Effector memory CD8-positive, alpha-beta T cell (primary cell): ENCODE results near the gene XPO5.

Source experiments
- ATAC-seq: fragments of 150-1000 bp; cut with Tn5 transposase; replicated peaks from 2 replicates; pipeline ENCODE4 v1.10.0; 2021; ENCODE audit warnings: mild to moderate bottlenecking, moderate library complexity
- DNase-seq, 3 experiments: peaks; one replicate each; pipeline ENCODE4 v3.0.0; 2021
- H3K27ac Mint-ChIP-seq, 2 donors: one replicate each; pipeline ENCODE4 v1.8.0; 2022; ENCODE audit warnings: mild to moderate bottlenecking in 2 of 2, mixed read lengths in 2 of 2, moderate library complexity in 2 of 2
- H3K27me3 Mint-ChIP-seq, 2 donors: one replicate each; pipeline ENCODE4 v1.8.0; 2022; ENCODE audit warnings: mixed read lengths in 2 of 2
- H3K36me3 Mint-ChIP-seq: one replicate; pipeline ENCODE4 v1.8.0; 2022; ENCODE audit warnings: mild to moderate bottlenecking, moderate library complexity, mixed read lengths; ENCODE audit not compliant: insufficient read depth
- H3K4me1 Mint-ChIP-seq, 2 donors: one replicate each; pipeline ENCODE4 v1.8.0; 2022; ENCODE audit warnings: low read depth in 2 of 2, mixed read lengths in 2 of 2
- H3K4me3 Mint-ChIP-seq, 2 donors: one replicate each; pipeline ENCODE4 v1.8.0; 2022; ENCODE audit warnings: mild to moderate bottlenecking in 2 of 2, mixed read lengths in 2 of 2, moderate library complexity in 2 of 2
- H3K9me3 Mint-ChIP-seq, 2 donors: one replicate each; pipeline ENCODE4 v1.8.0; 2022; ENCODE audit warnings: mixed read lengths in 2 of 2

The XPO5 gene

DNA sequence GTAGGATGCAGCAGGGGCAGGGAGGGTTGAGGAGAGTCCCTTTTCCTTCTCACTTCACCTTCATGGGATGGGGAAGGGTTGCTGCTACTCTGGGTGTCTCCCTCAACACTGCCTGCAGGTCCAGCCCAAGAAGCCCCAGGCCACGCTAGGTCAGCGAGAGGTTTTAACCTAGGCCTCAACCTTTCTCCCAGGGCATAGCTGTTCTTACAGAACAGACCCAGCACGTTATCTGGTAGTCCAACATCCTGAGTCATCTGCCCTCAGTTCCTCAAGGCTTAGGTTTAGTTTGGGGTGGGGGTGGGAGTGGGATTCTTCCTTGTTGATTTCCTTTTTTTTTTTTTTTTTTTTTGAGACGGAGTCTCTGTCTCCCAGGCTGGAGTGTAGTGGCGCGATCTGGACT lies 81.5 kb downstream of the XPO5 start:
- Mint-ChIP-seq H3K4me3 (peak overlapping the region; percentile 56 to 58), H3K4me1 (peaks cover 33% of the 10 kb centered on the region in 2 donors), H3K27me3 (no peaks in the 10 kb centered on the region), H3K27ac (peak overlapping the region; percentile 94 to 96), H3K9me3 (no peaks in the 10 kb centered on the region), H3K36me3 (peaks cover 8% of the 10 kb centered on the region)
- ATAC-seq (no peak), DNase-seq (no peak)

- Mint-ChIP-seq H3K27ac (peak overlapping the region; percentile 94 to 96), H3K4me1 (peaks cover 37 to 38% of the 10 kb centered on the region in 2 donors), H3K9me3 (no peaks in the 10 kb centered on the region), H3K4me3 (peak overlapping the region; percentile 56 to 58), H3K36me3 (peaks cover 8% of the 10 kb centered on the region), H3K27me3 (no peaks in the 10 kb centered on the region)
- ATAC-seq (no peak), DNase-seq (no peak)
Observed at GRCh38 chr6:43493833-43494232, 82.0 kb downstream of the XPO5 start.

DNA sequence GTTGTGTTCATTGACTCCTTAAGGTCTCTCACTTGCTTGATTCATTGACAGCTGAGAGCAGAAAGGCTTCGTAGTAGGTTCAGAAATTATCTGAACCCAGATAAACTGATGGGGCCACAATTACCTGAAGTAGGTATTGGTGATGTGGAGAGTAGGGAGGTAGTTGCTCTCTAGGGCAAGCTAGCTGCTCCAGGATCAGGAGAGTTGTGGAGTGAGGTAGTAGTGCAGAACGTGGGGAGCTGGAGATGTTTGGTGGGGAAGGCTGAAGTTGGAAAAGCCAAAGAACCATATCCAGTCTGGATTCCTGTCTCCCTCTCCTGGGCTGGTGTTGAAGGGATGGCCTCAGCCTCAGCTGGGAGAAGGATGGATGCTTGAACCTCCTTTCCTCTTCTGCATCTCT lies 82.6 kb downstream of the XPO5 start:
- H3K27ac Mint-ChIP-seq, result peak overlapping the region; percentile 66 to 94
- peaks cover 37 to 38% of the 10 kb centered on the region in 2 donors for H3K4me1 Mint-ChIP-seq

GRCh38 chr6:43492673-43493072 lies 83.2 kb downstream of the XPO5 start:
- H3K27ac Mint-ChIP-seq, result peak overlapping the region; percentile 61 to 66
- peaks cover 38 to 39% of the 10 kb centered on the region in 2 donors for H3K4me1 Mint-ChIP-seq
- no peak for ATAC-seq

More for the DNA sequence above, 82.6 kb downstream of the XPO5 start:
- no peak overlapping the region for H3K4me3 Mint-ChIP-seq
- peaks cover 8% of the 10 kb centered on the region for H3K36me3 Mint-ChIP-seq
- H3K9me3 Mint-ChIP-seq, result no peaks in the 10 kb centered on the region
- DNase-seq, result no peak
- ATAC-seq, result no peak
- no peaks in the 10 kb centered on the region for H3K27me3 Mint-ChIP-seq

GRCh38 chr6:43491750-43492661 lies 83.8 kb downstream of the XPO5 start:
- ATAC-seq (no peak), DNase-seq (no peak)
- H3K27ac Mint-ChIP-seq, result peak overlapping the region; percentile 61 to 66
- no peaks in the 10 kb centered on the region for H3K9me3 Mint-ChIP-seq
- peaks cover 13% of the 10 kb centered on the region for H3K36me3 Mint-ChIP-seq
- no peaks in the 10 kb centered on the region for H3K27me3 Mint-ChIP-seq
- peaks cover 38 to 39% of the 10 kb centered on the region in 2 donors for H3K4me1 Mint-ChIP-seq
- H3K4me3 Mint-ChIP-seq, result no peak overlapping the region

More at GRCh38 chr6:43492673-43493072, 83.2 kb downstream of the XPO5 start:
- no peak for DNase-seq
- Mint-ChIP-seq H3K4me3 (no peak overlapping the region), H3K9me3 (no peaks in the 10 kb centered on the region), H3K27me3 (no peaks in the 10 kb centered on the region), H3K36me3 (peaks cover 10% of the 10 kb centered on the region)

DNA sequence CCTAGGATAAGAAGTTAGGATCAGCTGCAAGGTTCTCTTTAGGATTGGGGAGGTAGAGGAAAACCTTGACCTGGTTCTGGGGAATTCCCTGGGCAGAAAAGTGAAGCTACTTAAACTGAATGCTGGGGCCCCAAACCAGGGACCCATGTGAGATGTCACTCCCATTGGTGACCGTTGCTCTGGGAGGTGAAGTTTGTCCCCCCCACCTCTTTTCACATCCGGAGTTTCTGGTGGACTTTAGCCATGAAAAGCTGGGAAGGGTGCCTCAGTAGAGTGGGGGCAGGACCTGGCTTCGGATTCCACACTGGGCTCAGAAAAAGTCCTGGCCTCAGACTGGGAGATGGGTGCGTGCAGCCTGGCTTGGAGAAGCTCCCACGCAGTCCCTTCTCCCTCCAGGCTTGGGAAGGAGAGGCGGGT lies 85.3 kb downstream of the XPO5 start:
- DNase-seq (no peak), ATAC-seq (no peak)
- Mint-ChIP-seq H3K27me3 (no peaks in the 10 kb centered on the region), H3K36me3 (peaks cover 10% of the 10 kb centered on the region), H3K4me1 (peaks cover 35 to 36% of the 10 kb centered on the region in 2 donors), H3K4me3 (no peak overlapping the region), H3K9me3 (no peaks in the 10 kb centered on the region), H3K27ac (no peak overlapping the region)

- Mint-ChIP-seq H3K27ac (peak overlapping the region in 1 of 2 donors; percentile 22), H3K36me3 (peaks cover 10% of the 10 kb centered on the region), H3K4me3 (no peak overlapping the region), H3K9me3 (no peaks in the 10 kb centered on the region), H3K27me3 (no peaks in the 10 kb centered on the region), H3K4me1 (peaks cover 26 to 27% of the 10 kb centered on the region in 2 donors)
- DNase-seq, result no peak
- no peak for ATAC-seq
Observed at GRCh38 chr6:43489277-43490072, 86.4 kb downstream of the XPO5 start.

- Mint-ChIP-seq H3K4me3 (no peak overlapping the region), H3K27me3 (no peaks in the 10 kb centered on the region), H3K36me3 (peaks cover 10% of the 10 kb centered on the region), H3K4me1 (peaks cover 21 to 22% of the 10 kb centered on the region in 2 donors), H3K9me3 (no peaks in the 10 kb centered on the region), H3K27ac (peak overlapping the region in 1 of 2 donors; percentile 22)
- DNase-seq (no peak), ATAC-seq (no peak)
Observed at GRCh38 chr6:43488667-43489276, 87.1 kb downstream of the XPO5 start.

GRCh38 chr6:43481591-43482236 lies 94.1 kb downstream of the XPO5 start:
- H3K27ac Mint-ChIP-seq, result peak overlapping the region in 1 of 2 donors; percentile 69
- no peak overlapping the region for H3K4me3 Mint-ChIP-seq
- peaks cover 13% of the 10 kb centered on the region for H3K36me3 Mint-ChIP-seq
- no peaks in the 10 kb centered on the region for H3K9me3 Mint-ChIP-seq
- DNase-seq (no peak), ATAC-seq (no peak)
- H3K4me1 Mint-ChIP-seq, result peaks cover 35 to 44% of the 10 kb centered on the region in 2 donors
- H3K27me3 Mint-ChIP-seq, result no peaks in the 10 kb centered on the region

DNA sequence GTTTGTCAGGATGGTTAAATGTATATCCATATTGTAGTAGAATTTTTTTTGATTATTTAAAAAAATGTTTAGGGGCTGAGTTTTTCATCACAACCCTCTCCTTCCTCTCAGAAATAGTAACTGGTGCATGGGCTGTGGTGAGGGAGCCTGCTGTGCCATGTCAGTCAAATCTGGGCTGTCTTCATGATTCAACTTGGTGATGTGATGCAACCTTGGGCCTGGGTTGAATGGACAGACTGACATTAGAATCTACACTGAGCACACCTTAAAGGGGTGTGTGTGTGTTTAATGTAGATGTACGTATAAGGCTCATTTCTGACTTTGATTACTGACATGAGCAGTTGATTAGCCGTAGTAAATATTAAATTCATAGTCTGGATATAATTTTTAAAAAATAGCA lies 94.8 kb downstream of the XPO5 start:
- no peak for DNase-seq
- Mint-ChIP-seq H3K27ac (no peak overlapping the region), H3K36me3 (peaks cover 13% of the 10 kb centered on the region), H3K4me3 (no peak overlapping the region), H3K9me3 (no peaks in the 10 kb centered on the region), H3K4me1 (peaks cover 37 to 46% of the 10 kb centered on the region in 2 donors), H3K27me3 (no peaks in the 10 kb centered on the region)
- ATAC-seq, result no peak

- Mint-ChIP-seq H3K4me1 (peaks cover 29 to 40% of the 10 kb centered on the region in 2 donors), H3K9me3 (no peaks in the 10 kb centered on the region), H3K4me3 (peak overlapping the region; percentile 97 to 99), H3K36me3 (peaks cover 11% of the 10 kb centered on the region), H3K27ac (peak overlapping the region; percentile 99), H3K27me3 (no peaks in the 10 kb centered on the region)
- DNase-seq, result peak in 1 of 3 experiments; percentile 24
- peak; percentile 1 for ATAC-seq
Observed at GRCh38 chr6:43478008-43478372, 97.8 kb downstream of the XPO5 start.

DNA sequence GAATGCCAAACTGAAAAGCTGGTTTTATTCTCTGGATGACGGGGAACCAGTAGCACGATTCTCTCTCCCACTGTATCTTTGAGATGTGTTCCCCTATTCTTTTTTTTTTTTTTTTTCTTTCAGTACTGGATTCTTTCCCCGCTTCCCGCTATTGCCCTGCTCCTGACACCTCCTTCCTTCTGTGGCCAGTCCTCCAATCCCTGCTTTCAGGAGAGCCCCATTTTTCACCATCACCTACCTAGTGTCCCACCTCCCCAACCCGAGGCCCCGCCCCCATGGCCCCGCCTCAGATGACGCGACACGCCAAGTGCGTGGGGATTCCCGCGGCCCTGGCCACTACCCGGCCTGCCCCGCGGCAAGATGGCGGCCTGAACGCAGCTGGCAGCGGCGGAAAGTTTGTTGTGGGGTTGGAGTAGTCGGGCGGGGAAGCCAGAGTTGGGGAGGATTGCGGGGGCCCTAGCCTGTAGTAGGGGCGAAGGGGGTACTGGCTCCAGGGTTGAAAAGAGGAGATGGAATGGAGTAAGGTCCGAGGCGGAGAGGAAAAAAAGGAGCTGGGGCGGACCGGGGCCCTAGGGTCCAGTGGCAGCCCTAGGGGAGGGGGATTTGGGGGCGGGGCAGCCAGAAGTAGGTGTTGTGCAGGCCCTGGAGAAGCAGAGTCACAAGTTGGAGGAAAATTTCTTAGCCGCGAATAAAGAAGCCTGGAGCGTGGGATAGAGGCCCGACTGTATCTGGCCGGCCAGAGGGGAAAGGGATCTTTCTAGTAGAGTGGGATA lies 98.4 kb downstream of the XPO5 start, which contains the start of gene TJAP1:
Gene TJAP1 (plus strand): TSS at position 336 of the 773 bp plus-strand sequence. CDS start 21,432 bp downstream, outside the sequence.
- H3K27me3 Mint-ChIP-seq, result no peaks in the 10 kb centered on the region
- DNase-seq, result peak; percentile 97 to 98 (median 97)
- H3K36me3 Mint-ChIP-seq, result peaks cover 11% of the 10 kb centered on the region
- H3K4me3 Mint-ChIP-seq, result peak within 1 kb of the TSS; percentile 97 to 99
- no peaks in the 10 kb centered on the region for H3K9me3 Mint-ChIP-seq
- peak; percentile 99 for ATAC-seq
- H3K27ac Mint-ChIP-seq, result peak within 1 kb of the TSS; percentile 99
- H3K4me1 Mint-ChIP-seq, result peaks cover 27 to 38% of the 10 kb centered on the region in 2 donors
